PFSK-1 (cell line): ENCODE results near the gene STIM1.

Source experiments
- FOXP2 ChIP-seq: optimal IDR thresholded peaks from 2 replicates; pipeline ENCODE3; 2011; ENCODE audit warnings: borderline replicate concordance, control low read depth, inconsistent platforms; ENCODE audit not compliant: insufficient read depth; ENCODE audit errors: extremely low read length, extremely low read depth
- POLR2AphosphoS5 ChIP-seq: IDR thresholded peaks from 2 replicates; pipeline ENCODE4 v1.6.1; 2012; ENCODE audit warnings: low read depth, mild to moderate bottlenecking, control low read depth, low read length, moderate library complexity
- REST ChIP-seq, 2 experiments: IDR thresholded peaks; 2 replicates each; pipeline versions ENCODE4 v1.6.1 to v1.8.0; 2011 to 2012; ENCODE audit warnings: low read depth in 2 of 2, low read length in 2 of 2, control low read depth in 1 of 2, inconsistent platforms in 1 of 2, mild to moderate bottlenecking in 1 of 2, moderate library complexity in 1 of 2; ENCODE audit not compliant: insufficient read depth in 1 of 2
- SIN3A ChIP-seq: IDR thresholded peaks from 2 replicates; pipeline ENCODE4 v1.6.1; 2012; ENCODE audit warnings: mild to moderate bottlenecking, low read length, moderate library complexity, borderline replicate concordance; ENCODE audit not compliant: insufficient read depth
- TAF1 ChIP-seq: IDR thresholded peaks from 2 replicates; pipeline ENCODE4 v1.6.1; 2012; ENCODE audit warnings: low read length, control low read depth, borderline replicate concordance; ENCODE audit not compliant: insufficient read depth

Gene STIM1

DNA sequence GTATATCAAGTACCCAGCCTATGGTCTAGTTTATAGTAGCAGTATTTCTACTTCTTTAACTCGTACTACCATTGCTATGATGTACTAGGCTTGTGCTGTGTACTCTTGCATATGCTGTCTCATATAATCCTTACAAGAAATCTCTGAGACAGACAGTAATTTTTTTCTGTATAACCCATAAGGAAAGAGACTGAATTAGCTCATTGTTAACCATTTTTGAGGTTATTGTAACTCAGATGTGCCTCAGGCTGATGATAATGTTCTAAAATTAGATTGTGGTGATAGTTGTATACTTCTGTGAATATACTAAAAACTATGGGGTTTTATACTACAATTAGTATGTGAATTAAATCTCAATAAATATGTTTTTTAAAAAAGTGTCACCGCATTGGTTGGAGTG lies 127.0 kb downstream of the STIM1 start:
- no peak for TF ChIP-seq SIN3A
- no peak for TF ChIP-seq REST (IDR thresholded peaks at IDR 0.05; ENCODE audit: insufficient read depth in 1 of 2, low read depth in 2 of 2, low read length in 2 of 2)
- no peak for TF ChIP-seq TAF1
- no peak for TF ChIP-seq POLR2AphosphoS5
- no peak for TF ChIP-seq FOXP2

- TF ChIP-seq REST (IDR thresholded peaks at IDR 0.05; ENCODE audit: insufficient read depth in 1 of 2, low read depth in 2 of 2, low read length in 2 of 2) (no peak), POLR2AphosphoS5 (no peak), FOXP2 (no peak), SIN3A (no peak), TAF1 (no peak)
Measured at GRCh38 chr11:3983101-3983500, 127.6 kb downstream of the STIM1 start.

- TF ChIP-seq POLR2AphosphoS5, result no peak
- TF ChIP-seq REST (IDR thresholded peaks at IDR 0.05; ENCODE audit: insufficient read depth in 1 of 2, low read depth in 2 of 2, low read length in 2 of 2), result no peak
- no peak for TF ChIP-seq FOXP2
- TF ChIP-seq TAF1, result no peak
- TF ChIP-seq SIN3A, result no peak
Measured at GRCh38 chr11:3984896-3985295, 129.4 kb downstream of the STIM1 start.

DNA sequence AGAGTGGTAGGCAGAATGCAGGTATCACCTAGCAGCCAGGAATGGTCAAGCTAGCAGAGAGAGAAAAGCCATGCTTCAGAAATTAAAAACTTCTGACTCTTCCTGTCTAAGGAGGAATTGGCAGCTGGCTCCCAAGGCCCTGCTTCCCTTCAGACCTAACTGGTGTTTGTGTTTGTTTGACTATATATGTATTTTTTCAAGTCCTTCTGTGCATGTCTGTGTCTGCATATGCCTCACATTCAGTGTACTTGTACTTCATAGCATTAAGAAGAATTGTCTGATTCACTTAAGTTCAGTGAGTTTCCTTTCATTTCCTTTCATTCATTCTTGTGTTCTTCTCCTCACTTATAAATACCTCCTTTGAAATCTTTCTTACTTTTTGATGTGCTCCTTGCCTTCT lies 130.2 kb downstream of the STIM1 start:
- no peak for TF ChIP-seq POLR2AphosphoS5
- TF ChIP-seq REST (IDR thresholded peaks at IDR 0.05; ENCODE audit: insufficient read depth in 1 of 2, low read depth in 2 of 2, low read length in 2 of 2), result no peak
- TF ChIP-seq FOXP2, result no peak
- TF ChIP-seq SIN3A, result no peak
- no peak for TF ChIP-seq TAF1

GRCh38 chr11:3986301-3986700 lies 130.8 kb downstream of the STIM1 start:
- TF ChIP-seq TAF1, result no peak
- TF ChIP-seq POLR2AphosphoS5, result no peak
- no peak for TF ChIP-seq FOXP2
- no peak for TF ChIP-seq SIN3A
- TF ChIP-seq REST (IDR thresholded peaks at IDR 0.05; ENCODE audit: insufficient read depth in 1 of 2, low read depth in 2 of 2, low read length in 2 of 2), result no peak
